ENCODE measurements around the gene ASPG.

The ASPG gene

DNA sequence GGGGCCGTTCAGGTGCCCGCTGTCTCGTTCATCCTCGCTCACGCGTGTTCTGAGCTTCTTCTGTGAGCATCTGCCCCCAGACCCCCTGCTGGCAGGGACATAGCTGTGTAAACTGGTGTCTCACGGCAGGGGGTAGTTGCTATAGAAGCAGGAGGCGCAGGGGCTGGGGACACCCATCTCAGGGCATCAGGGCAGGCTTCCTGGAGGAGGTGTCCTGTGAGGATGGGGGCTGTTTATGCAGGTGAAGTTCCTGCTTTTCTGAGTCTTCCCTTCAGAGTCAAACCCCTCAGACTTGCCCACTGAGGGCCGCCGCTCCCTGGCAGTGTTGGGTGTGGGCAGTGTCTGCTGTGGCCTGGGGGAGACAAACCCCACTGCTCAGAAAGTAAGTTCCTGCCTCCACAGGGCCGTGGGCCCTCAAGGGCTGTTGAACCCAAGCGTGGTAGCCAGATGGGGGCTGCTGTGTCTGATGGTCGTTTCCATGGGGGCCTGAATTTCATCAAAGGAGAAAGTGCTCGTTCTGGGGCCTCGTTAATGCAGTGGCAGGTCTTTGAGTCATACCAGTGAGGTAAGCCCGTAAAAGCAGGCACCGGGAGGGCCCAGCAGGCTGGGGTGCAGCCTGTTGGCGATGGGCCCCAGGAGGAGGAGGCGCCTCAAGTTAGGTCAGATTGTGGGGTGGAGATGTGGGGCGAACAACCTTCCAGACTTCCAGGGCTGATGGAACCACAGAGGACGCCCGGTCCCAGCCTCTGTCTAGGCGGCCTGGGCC lies 76.3 kb downstream of the ASPG start:
- TF ChIP-seq, protein P1, sequence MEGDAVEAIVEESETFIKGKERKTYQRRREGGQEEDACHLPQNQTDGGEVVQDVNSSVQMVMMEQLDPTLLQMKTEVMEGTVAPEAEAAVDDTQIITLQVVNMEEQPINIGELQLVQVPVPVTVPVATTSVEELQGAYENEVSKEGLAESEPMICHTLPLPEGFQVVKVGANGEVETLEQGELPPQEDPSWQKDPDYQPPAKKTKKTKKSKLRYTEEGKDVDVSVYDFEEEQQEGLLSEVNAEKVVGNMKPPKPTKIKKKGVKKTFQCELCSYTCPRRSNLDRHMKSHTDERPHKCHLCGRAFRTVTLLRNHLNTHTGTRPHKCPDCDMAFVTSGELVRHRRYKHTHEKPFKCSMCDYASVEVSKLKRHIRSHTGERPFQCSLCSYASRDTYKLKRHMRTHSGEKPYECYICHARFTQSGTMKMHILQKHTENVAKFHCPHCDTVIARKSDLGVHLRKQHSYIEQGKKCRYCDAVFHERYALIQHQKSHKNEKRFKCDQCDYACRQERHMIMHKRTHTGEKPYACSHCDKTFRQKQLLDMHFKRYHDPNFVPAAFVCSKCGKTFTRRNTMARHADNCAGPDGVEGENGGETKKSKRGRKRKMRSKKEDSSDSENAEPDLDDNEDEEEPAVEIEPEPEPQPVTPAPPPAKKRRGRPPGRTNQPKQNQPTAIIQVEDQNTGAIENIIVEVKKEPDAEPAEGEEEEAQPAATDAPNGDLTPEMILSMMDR (IDR thresholded peaks at IDR 0.05; ENCODE audit: insufficient read depth, low read length), result no peak
- TF ChIP-seq SPI1 (IDR thresholded peaks at IDR 0.05; ENCODE audit: borderline replicate concordance, low read depth), result no peak
- TF ChIP-seq GABPA (IDR thresholded peaks at IDR 0.05; ENCODE audit: low read depth), result no peak
- no peak for TF ChIP-seq POLR2AphosphoS5 (IDR thresholded peaks at IDR 0.05; ENCODE audit: low read depth)
- TF ChIP-seq, protein P2, sequence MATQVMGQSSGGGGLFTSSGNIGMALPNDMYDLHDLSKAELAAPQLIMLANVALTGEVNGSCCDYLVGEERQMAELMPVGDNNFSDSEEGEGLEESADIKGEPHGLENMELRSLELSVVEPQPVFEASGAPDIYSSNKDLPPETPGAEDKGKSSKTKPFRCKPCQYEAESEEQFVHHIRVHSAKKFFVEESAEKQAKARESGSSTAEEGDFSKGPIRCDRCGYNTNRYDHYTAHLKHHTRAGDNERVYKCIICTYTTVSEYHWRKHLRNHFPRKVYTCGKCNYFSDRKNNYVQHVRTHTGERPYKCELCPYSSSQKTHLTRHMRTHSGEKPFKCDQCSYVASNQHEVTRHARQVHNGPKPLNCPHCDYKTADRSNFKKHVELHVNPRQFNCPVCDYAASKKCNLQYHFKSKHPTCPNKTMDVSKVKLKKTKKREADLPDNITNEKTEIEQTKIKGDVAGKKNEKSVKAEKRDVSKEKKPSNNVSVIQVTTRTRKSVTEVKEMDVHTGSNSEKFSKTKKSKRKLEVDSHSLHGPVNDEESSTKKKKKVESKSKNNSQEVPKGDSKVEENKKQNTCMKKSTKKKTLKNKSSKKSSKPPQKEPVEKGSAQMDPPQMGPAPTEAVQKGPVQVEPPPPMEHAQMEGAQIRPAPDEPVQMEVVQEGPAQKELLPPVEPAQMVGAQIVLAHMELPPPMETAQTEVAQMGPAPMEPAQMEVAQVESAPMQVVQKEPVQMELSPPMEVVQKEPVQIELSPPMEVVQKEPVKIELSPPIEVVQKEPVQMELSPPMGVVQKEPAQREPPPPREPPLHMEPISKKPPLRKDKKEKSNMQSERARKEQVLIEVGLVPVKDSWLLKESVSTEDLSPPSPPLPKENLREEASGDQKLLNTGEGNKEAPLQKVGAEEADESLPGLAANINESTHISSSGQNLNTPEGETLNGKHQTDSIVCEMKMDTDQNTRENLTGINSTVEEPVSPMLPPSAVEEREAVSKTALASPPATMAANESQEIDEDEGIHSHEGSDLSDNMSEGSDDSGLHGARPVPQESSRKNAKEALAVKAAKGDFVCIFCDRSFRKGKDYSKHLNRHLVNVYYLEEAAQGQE (IDR thresholded peaks at IDR 0.05; ENCODE audit: insufficient replicate concordance, low read depth), result no peak
- Histone ChIP-seq H3K27ac (replicated peaks) (no peak overlapping the region), H3K27me3 (ENCODE audit: insufficient read depth, poor library complexity, severe bottlenecking) (no peaks in the 10 kb centered on the region), H3K4me3 (replicated peaks; ENCODE audit: insufficient read depth, low read length) (no peak overlapping the region)
- no peak for DNase-seq (ENCODE audit: low read depth in 1 of 2, low spot score in 1 of 2)

DNA sequence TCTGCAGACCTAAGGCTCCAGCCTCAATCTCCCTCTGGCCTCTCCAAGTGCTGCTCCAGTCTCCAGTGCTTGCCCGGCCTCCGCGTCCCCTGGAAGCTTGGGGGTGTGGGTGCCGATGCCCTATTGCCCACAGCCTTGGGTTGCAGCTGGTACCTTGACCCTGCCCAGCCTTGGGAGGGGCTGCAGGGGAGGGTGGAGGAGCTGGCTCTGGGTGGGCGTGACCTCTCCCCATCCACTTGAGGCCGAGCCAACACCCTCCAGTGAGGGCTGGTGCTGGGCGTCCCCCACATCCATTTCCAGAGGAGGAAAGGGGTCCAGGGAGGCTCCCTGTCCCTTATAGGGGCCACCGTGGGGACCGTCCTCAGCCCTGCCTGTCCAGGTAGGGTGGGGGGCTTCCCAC lies 77.0 kb downstream of the ASPG start:
- H3K4me3 ChIP-seq (replicated peaks; ENCODE audit: insufficient read depth, low read length), result no peak overlapping the region
- no peaks in the 10 kb centered on the region for H3K27me3 ChIP-seq (ENCODE audit: insufficient read depth, poor library complexity, severe bottlenecking)
- TF ChIP-seq POLR2AphosphoS5 (IDR thresholded peaks at IDR 0.05; ENCODE audit: low read depth) (no peak), GABPA (IDR thresholded peaks at IDR 0.05; ENCODE audit: low read depth) (no peak), SPI1 (IDR thresholded peaks at IDR 0.05; ENCODE audit: borderline replicate concordance, low read depth) (no peak)
- TF ChIP-seq, protein P2 (IDR thresholded peaks at IDR 0.05; ENCODE audit: insufficient replicate concordance, low read depth), result no peak
- TF ChIP-seq, protein P1 (IDR thresholded peaks at IDR 0.05; ENCODE audit: insufficient read depth, low read length), result no peak
- H3K27ac ChIP-seq (replicated peaks), result no peak overlapping the region
- DNase-seq (ENCODE audit: low read depth in 1 of 2, low spot score in 1 of 2), result no peak

DNA sequence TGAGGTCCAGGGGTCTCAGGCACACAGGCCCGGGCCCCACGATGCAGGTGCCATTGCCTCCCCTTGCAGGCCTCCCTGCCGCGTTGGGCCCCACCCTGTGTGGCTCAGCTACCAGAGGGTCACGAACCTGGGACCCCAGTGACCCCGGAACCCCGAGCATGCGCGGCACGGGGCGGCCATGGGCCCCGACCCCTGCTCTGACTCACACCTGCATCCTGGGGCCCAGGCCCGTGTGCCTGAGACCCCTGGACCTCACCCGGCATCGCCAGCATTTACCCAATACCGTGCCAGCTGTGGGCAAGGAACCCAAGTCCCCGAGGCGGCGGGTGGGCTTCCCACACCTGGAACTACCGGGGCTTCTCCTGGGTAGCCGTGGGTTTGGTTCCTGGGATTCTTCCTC lies 78.0 kb downstream of the ASPG start:
- no peak for DNase-seq (ENCODE audit: low read depth in 1 of 2, low spot score in 1 of 2)
- Histone ChIP-seq H3K27me3 (ENCODE audit: insufficient read depth, poor library complexity, severe bottlenecking) (no peaks in the 10 kb centered on the region), H3K4me3 (replicated peaks; ENCODE audit: insufficient read depth, low read length) (no peak overlapping the region), H3K27ac (replicated peaks) (no peak overlapping the region)
- TF ChIP-seq SPI1 (IDR thresholded peaks at IDR 0.05; ENCODE audit: borderline replicate concordance, low read depth) (no peak), POLR2AphosphoS5 (IDR thresholded peaks at IDR 0.05; ENCODE audit: low read depth) (no peak), GABPA (IDR thresholded peaks at IDR 0.05; ENCODE audit: low read depth) (no peak)
- TF ChIP-seq, protein P1 (IDR thresholded peaks at IDR 0.05; ENCODE audit: insufficient read depth, low read length), result no peak
- TF ChIP-seq, protein P2 (IDR thresholded peaks at IDR 0.05; ENCODE audit: insufficient replicate concordance, low read depth), result no peak
